NOMO-1 (cell line): ENCODE results near the gene NFATC2.

ENCODE experiments used
- DNase-seq, 2 experiments: peaks; one replicate each; lab custom pipeline; 2025; ENCODE audit not compliant: unreplicated experiment in 2 of 2; lab: John Stamatoyannopoulos, UW

The NFATC2 gene

DNA sequence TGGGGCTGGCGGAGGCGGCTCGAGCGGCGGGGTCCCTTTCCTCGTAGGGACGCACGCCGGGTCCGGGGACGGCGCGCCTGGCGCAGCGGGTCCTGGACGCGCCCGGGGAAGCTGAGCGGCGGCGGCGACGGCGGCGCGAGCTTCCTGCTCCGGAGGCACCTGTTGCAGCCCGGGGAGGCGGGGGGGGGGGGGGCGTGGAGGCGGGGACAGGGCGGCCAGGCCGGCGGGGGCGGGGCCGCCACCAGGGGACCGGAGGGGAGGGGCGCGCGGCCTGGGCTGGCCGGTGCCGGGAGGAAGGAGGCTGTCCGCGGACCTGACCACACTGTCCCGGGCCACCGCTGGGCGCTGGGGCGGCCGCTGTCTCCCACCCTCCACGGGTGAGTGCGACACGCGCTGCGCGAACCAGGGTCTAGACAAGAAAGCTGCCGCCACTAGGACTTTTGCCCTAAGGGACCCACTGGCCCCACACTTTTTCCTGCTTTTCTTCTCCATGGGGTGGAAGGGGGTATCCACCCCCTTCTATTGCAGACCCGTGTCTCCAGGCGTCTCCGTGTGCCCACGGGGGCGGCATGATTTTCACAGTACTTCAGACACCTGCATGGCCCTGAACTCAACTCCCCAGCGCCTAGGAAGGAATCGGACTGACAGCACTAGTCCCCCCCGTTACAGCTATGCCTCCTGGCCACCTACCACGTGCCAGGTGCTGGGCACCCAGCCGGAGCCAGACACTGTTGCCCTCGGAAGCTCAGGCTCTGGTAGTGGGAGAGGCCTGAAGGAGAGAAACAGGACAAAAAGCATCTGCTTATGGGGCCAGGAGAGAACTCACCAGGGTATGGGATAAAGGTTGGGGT, at the start of gene NFATC2:
Gene NFATC2, minus strand, starts transcription at position 149 of the 851 bp plus-strand sequence. CDS start 220 bp downstream, outside the sequence.
- DNase-seq: no peak

DNA sequence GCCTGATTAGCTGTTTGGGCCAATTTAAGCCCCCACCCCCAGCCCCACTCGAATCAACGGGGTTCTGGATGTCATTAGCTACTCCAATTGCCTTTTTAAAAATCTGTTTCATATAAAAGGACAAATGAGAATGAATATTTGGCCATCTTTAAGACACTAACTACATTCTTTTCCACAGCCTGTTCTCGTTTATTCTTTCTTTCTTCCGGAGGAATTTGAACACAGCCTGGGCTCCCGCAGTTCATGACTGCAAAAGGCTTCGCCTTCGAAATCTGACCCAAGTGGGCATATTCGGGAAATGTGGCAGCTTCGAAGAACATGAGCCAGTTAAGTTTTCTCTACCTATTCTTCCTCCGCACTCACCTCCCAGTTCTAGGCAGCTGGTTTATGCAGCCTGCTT, 49.4 kb upstream of the NFATC2 start:
- no peak for DNase-seq

DNA sequence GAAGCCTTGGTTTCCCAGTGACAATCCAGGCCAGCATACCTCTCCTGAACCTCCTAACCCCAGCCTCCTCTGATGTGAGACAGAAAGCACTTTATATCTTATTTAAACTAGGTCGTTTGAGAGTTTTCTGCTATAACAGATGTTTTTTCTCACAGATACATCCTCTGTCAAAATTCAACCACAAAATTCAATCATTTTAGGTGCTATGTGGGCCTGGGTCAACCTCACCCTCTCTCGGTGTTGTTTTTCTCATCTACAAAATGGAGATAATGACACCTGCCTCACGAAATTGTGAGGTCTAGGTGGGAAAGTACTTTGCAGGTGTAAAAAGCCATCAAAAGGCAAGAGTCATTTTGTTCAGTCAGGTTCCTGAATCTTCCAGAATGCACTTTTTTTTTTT, 46.2 kb upstream of the NFATC2 start:
- no peak for DNase-seq

DNA sequence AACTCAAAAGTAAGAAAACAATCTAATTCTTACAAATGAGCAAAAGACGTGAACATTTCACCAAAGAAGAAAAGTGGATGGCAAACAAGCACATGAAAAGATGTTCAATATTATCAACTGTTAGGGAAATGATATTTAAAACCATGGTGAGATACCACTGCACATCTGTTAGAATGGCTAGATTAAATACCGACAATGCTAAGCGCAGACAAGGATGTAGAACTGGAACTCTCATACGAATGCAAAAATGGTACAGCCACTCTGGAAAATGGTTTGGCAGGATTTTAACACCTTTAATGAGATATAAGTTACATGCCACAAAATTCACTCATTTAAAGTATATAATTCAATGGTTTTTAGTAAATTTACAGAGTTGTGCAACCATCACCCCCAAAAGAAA, 44.6 kb upstream of the NFATC2 start:
- no peak for DNase-seq

DNA sequence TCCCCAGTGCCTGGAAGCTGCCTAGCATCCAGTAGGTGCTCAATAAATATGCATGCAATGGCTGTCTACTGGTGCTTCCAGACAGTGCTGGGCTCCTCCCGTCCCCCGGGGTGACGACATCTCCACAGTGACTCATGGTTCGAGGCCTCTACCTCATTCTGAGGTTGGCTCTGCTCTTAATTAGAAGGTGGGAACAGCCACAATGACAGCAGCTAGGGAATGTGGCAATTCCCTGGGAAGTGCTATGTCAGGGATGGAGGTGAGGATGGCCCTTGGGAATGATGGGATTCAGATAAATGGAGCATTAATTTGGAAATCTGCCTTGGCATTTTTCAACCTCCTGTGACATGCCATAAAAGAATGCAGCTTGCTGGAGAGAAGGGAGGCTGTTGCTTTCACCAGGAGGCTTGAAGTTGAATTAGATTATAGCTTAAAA, 43.5 kb upstream of the NFATC2 start:
- peak in 1 of 2 experiments; percentile 4 for DNase-seq

DNA sequence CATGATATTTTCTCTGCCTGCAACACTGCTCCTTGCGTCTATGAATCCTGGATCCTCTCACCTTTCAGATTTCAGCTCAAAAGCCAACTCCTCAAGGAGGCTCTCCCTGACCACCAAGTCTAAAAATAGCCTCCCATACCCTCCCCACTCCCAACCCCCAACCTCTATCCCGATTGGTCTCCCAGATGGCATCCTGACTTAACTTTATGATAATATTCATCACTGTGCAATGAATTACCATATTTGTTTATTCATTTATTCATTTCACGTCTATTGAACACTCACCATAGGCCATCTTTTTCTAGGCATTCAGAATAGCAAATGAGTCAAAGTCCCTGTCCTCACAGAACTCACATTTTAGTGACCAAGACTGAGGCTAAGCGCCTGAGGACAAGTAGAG, 42.6 kb upstream of the NFATC2 start:
- DNase-seq: no peak

DNA sequence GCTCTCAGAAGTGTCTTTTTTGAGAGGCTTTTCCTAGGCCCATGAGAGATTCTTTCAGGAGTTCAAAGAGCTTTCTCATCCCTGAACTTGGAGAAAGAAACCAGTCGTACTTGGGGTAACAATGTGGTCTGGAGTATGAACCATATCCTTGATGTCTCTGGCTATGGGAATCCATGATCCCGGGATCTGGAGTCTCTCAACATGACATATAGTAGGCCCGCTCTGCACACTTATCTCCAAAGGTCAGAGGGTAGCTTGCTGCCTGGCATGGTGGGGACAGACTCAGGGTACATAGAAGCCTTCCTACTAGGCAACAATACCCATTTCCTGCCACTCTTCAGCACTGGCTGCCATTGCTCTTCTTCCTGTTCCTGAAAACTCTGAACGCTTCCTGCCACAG, 42.2 kb upstream of the NFATC2 start:
- DNase-seq: no peak

DNA sequence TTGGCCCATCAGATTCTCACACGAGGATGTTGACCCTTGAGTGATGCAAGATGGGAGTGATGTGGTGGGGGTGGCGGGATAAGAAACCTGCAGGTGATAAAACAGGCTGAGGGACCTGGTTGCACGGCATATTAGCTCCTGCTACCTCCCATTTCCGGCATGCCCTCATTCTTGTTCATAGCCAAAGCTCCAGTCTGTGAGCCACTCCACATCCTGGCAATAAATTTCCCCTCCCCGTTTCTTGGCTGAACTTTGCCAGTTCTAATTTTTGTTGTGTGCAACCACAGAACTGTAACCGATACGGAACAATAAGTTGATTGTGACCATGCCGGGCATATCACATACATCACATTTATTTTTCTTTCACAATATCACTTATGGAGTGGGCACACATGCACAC, 41.6 kb upstream of the NFATC2 start:
- DNase-seq: no peak

DNA sequence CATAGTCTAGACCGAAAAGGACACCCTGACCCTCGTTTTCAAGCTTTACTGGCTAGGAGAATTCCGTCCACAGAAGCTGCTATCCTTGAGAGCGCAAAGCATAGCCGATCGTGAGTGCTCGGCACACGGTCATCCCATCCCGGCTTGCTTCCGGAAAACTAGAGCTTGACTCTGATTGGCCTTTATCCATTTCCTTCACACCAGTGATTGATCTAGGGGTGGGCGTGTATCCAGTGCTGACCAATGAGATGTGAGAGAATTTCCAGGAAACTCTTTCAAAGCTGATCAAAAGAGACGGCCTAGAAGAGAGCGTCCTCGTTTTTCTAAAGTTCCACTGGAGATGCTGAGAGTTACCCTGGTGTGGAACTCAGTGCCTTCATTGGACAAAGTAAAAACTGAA, 41.0 kb upstream of the NFATC2 start:
- no peak for DNase-seq

DNA sequence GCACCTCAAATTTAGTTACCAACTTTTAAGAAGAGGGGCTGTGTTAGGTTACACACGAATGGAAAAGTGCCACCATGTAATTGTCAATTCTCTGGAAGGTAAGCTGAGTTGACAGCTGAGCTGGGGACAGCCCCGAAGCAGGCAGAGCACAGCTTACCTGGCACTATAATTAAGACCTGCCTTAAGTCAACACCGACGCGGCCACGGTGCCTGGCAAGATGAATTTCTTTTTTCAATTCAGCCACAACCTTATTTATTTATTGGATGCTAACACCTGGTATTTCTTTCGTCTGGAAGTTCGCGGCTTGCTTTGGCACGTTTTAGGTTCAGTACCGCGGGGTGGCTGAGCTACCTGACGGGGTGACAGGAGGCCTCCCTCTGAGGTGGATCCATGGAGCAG, 40.6 kb upstream of the NFATC2 start:
- no peak for DNase-seq

DNA sequence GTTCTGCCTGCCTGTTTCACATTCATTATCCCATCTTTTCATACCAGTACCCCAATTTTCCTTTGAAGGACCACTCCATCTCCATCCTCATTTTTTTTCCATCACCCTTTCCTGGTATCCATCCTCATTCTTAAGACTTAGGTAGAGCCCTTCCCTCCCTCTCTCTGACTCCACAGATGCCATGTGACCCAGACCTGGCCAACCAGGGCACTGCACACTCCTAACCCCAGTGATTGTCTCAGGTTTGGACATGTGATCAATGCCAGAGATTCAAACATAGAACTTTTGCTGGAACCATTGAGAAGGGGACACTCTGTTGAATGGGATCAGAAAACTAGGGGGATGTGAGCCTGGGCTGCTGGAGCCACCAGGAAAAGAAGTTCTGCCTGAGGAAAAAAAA, 39.1 kb upstream of the NFATC2 start:
- no peak for DNase-seq

DNA sequence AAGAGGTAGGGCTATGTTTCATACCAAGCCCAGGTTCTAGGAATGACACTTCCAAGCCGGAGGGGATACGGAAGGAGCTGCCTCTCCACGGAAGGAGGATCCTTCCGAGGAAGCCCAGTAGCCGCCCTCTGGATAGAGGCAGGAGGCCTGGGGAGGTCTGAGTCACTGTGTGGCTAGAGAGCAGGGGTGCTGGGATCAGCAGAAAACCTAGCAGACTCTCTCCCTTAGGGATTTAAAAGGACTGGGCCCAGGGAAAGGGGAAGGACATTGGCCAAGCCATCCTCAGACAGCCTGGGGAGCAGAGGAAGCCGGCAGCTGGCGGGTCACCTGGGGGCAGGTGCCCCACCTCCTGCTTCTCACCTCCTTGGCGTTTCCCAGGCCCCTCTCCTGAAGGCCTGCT, 36.6 kb upstream of the NFATC2 start:
- no peak for DNase-seq

DNA sequence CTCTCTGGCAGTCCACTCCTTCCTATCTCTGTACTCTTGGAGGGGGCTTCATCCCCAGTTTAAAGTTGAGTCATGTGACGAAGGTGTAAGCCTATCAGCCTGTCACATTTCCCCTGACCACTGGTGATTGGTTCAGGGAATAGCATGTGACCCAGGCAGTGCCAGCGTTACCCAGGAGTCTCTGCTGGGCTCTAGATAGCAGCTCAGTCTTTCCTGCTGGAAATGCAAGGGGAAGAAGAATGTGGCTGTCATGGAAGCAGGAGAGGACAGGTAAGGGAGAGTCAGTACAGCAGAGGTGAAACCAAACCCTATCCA, 35.6 kb upstream of the NFATC2 start:
- no peak for DNase-seq

DNA sequence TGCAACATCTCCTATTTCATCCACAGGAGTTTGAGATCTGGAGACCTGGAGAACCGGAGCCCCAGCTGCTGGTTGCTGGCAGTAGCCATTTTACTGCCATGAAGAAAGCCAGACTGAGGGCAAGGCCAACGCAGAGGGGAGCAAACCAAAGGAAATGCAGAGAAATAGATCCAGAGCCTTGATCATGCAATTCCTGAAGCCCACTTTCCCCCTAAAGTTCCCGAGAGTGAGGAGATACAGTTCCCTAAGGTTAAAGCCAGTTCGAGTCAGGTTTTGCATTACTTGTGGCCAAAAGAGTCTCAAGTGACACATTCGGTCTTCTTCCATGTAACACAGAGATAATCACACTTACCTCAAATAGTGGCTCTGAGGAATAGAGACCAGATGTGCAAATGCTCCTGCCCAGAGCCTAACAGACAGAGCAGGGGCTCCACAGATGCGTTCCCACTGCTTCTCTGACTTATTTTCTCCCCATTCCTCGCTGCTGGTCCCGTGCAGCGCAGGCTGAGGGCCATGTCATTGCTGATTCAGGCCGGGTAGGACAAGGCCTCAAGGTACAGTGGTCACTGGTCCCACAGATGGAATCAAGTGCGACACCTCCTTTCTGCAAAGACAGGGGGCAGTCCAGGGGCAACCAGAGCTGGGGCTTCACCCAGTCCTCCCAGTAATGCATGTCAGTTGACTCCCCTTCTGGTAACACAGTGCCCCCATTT, 35.1 kb upstream of the NFATC2 start:
- DNase-seq: no peak

DNA sequence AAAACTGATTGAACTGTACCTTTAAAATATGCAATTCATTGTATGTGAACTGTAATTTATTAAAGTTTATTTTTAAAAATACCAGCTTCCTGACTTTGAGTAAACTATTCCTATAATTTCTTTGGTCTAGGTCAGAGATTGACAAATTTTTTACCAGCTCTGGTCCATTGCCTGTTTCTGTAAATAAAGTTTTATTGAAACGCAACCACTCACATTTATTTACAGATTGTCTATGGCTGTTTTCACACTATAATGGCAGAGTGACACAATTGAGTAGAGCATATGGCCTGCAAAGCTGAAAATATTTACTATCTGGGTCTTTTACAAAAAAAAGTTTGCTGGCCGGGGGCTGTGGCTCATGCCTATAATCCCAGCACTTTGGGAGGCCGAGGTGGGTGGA, 33.0 kb upstream of the NFATC2 start:
- DNase-seq: no peak

DNA sequence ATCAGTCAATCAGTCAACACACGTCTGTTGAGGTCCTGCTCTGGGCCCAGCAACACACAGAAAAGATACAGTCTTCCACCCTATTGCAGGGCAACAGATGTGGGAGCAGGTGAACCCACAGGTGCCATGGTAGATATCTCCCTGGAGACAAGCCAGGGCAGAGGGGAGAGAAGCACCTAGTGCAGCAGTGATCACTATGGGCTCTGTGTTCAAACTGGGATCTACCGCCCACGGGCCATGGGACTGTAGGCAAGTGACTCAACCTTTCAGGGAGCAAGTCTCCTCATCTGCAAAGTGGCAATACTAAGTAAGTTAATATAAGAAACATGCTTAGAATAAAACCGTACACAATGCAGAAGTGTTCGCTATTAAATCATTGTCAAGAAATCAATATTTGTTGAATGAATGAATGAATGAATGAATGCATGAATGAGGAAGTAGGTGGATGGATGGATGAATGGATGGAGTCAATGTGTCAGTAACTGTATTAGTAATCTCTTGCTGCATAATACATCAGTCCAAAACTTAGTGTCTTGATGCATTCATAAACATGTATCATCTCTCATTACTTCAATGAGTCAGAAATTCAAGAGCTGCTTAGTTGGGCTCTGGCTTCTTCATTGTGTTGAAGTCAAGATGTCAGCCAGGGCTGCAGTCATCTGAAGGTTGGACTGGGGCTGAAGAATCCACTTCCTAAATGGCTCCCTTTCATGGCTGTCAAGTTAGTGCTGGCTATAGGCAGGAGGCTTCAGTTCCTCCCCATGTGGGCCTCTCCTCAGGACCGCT, 31.9 kb upstream of the NFATC2 start:
- DNase-seq: no peak

DNA sequence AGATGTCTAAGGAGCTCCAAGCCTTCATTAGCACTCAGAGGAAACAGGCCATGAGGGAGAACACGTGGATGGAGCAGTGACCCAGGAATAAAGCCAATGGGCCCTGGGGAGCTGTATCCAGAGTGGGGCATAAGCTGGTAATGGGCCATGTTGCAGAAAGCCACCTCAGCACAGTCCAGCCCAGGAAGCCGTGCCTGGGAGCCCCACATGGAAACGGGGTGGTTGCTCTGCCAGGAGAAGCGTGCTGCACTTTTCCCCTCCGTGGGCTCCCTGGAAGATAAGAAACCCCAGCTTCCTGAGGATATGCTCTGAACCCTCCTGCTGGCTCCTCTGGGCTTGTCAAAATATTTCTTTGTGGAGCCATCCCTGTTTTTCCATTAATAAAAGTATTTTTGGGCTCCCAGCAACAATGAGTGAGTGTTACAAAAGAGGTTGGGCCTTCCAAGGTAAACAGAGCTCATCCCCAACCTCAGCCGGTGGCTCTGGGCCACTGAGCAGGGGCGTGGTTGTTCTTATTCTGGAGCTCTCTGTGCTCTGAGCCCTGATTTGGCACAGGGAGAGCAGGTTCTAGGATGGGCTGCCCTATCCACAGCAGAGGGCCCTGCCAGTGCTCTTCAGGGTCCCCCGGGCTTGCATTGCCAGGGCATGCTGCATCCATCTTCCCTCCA, 31.2 kb upstream of the NFATC2 start:
- no peak for DNase-seq

DNA sequence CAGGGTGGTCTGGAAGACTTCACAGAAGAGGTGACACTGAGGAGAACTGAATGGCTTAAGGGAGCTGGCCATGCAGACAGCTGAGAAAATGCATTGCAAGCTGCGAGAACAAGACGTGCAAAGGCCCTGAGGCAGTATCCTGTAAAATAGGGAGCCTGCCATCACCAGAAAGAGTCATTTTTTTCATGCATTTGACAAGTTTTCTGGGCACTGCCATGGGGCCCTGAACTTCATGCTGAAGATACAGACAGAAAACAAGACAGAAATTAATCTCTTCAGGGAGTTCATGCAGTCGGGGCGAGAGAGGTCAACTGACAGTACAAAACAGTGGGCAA, 28.9 kb upstream of the NFATC2 start:
- DNase-seq: no peak

DNA sequence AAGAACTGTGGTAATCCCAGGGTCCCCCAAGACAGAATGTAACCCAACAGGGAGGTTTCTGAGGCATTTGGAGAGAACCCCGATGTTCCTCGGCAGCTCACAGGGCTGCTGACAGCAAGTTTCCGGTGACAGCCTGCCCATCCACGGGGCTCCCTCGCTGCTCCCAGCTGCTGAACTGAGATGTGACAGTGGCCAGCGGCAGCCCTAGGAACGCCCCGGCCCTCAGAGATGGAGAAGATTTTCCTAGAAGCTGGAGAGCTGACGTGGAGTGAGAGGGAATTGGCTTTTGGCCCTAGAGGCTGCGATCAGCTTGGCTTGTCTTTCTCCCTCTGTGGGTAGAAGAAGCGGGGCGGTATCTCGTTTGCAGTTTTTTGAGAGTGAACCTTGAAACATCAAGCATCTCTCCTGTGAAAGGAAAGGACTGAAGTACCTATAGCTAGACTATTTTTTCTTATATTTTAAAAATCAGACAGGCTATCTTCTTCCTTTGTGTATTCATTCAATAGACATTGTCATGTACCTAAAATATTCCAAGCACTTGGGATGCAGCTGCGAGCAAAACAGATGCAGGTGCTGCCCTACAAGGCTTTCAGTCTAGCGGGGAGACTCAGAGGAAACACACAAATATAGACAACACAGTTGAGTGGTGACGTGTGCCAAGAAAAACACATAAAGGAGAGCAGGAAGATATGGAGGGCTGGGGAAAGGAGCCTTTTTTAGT, 28.4 kb upstream of the NFATC2 start:
- no peak for DNase-seq
